ENCODE data around the gene C8B. TPM values are rescaled to one million over a fixed set of nuclear protein-coding genes. Genes with fewer than 3 reads are reported as not detected.

Gene C8B
- polyA plus RNA-seq, 6 donors from 2014 or later = not detected

GRCh38 chr1:56897150-56898004 is 68.4 kb downstream of the C8B start:
- no peaks in the 10 kb centered on the region for H3K36me3 Mint-ChIP-seq
- no peak overlapping the region for H3K27ac Mint-ChIP-seq

GRCh38 chr1:56894014-56894413 is 71.8 kb downstream of the C8B start:
- H3K9me3 Mint-ChIP-seq = peaks cover 0 to 2% (median 0%) of the 10 kb centered on the region in 7 donors
- H3K27me3 Mint-ChIP-seq = peaks cover 0 to under 1% (median 0%) of the 10 kb centered on the region in 3 donors
- DNase-seq (no peak), ATAC-seq (ENCODE audit: low read depth in 2 of 2) (no peak)
- H3K36me3 Mint-ChIP-seq = no peaks in the 10 kb centered on the region
- no peaks in the 10 kb centered on the region for H3K4me1 Mint-ChIP-seq
- no peak overlapping the region for H3K27ac Mint-ChIP-seq
- no peak overlapping the region for H3K4me3 Mint-ChIP-seq

More at GRCh38 chr1:56897150-56898004, 68.4 kb downstream of the C8B start:
- no peak for DNase-seq
- Mint-ChIP-seq H3K27me3 (peaks cover 0 to 11% (median 6%) of the 10 kb centered on the region in 3 donors), H3K4me1 (no peaks in the 10 kb centered on the region), H3K9me3 (peaks cover 0 to 5% (median 0%) of the 10 kb centered on the region in 7 donors), H3K4me3 (no peak overlapping the region)
- ATAC-seq (ENCODE audit: low read depth in 2 of 2) = no peak

GRCh38 chr1:56890229-56890628 is 75.6 kb downstream of the C8B start:
- no peaks in the 10 kb centered on the region for H3K36me3 Mint-ChIP-seq
- no peak for ATAC-seq (ENCODE audit: low read depth in 2 of 2)
- peaks cover 0 to 8% (median 0%) of the 10 kb centered on the region in 7 donors for H3K9me3 Mint-ChIP-seq

GRCh38 chr1:56881417-56881816 is 84.4 kb downstream of the C8B start:
- H3K4me3 Mint-ChIP-seq = no peak overlapping the region
- ATAC-seq (ENCODE audit: low read depth in 2 of 2) = no peak
- peaks cover under 1 to 20% (median 10%) of the 10 kb centered on the region in 3 donors for H3K27me3 Mint-ChIP-seq
- no peak for DNase-seq
- H3K27ac Mint-ChIP-seq = no peak overlapping the region
- H3K4me1 Mint-ChIP-seq = no peaks in the 10 kb centered on the region
- H3K9me3 Mint-ChIP-seq = peaks cover 0 to 7% (median 1%) of the 10 kb centered on the region in 7 donors
- no peaks in the 10 kb centered on the region for H3K36me3 Mint-ChIP-seq

More at GRCh38 chr1:56890229-56890628, 75.6 kb downstream of the C8B start:
- Mint-ChIP-seq H3K4me3 (no peak overlapping the region), H3K27me3 (peaks cover 0 to 3% (median 0%) of the 10 kb centered on the region in 3 donors), H3K4me1 (no peaks in the 10 kb centered on the region), H3K27ac (no peak overlapping the region)
- no peak for DNase-seq

GRCh38 chr1:56880774-56881173 is 85.0 kb downstream of the C8B start:
- H3K36me3 Mint-ChIP-seq = no peaks in the 10 kb centered on the region
- H3K4me1 Mint-ChIP-seq = no peaks in the 10 kb centered on the region
- peaks cover 0 to 7% (median 0%) of the 10 kb centered on the region in 7 donors for H3K9me3 Mint-ChIP-seq
- no peak overlapping the region for H3K4me3 Mint-ChIP-seq
- no peak for DNase-seq
- H3K27me3 Mint-ChIP-seq = peaks cover 0 to 26% (median 10%) of the 10 kb centered on the region in 3 donors
- no peak overlapping the region for H3K27ac Mint-ChIP-seq
- no peak for ATAC-seq (ENCODE audit: low read depth in 2 of 2)

Other genes with a start within 250 kb of the C8B start
- not detected for gene FYB2, start 146.6 kb downstream of the C8B start, polyA plus RNA-seq (ENCODE audit: low read depth in 6 of 6)
- gene C8A, start 111.2 kb downstream of the C8B start, polyA plus RNA-seq (ENCODE audit: low read depth in 6 of 6) = not detected

Data from naive B cell (primary cell).